Measurements from ENCODE around the gene OTOP1. TPM values are rescaled to one million over a fixed set of nuclear protein-coding genes. Genes with fewer than 3 reads are reported as not detected.
"Not testable (repeated sequence)": the region's sequence is repeated elsewhere in the genome, so short reads cannot be mapped to it uniquely, and the experiment has no call there.

Gene OTOP1
- total RNA-seq, 6 experiments from 2014 or later: not detected

DNA sequence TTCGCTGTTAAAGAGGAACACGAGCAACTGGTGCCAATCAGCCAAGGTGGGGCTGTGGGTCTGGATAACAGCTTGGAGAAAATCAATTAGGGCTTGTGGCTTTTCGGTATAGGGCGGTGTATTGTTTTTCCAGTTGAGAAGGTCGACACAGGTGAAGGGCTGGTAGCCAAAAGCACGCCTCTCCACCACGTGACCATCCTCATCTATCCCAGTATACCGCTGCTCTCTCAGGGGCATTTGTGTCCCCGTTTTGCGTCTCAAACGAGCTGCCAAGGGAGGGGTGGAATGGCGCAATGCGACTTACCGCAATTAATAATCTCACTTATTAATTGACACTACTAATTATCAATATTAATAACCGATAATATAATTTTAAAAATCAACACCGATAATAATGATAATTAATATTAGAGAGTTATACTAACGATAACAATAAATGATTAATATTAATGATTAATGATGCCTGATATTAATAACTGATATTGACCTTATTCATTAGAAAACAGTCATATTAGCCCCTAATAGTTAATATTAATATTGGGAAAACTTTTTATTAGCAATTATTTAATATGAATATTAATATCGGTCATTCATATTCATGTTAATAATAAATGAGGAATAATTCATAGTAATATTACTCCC, 62.1 kb downstream of the OTOP1 start:
- H3K27ac ChIP-seq; H3K36me3 ChIP-seq; H3K4me3 ChIP-seq; H3K9me3 ChIP-seq; ATAC-seq; intact Hi-C loops (cut with DNase I); DNase-seq; H3K4me1 ChIP-seq; H3K27me3 ChIP-seq: not testable (repeated sequence)
- 77% methylated on average over 18 of the region's 18 CpGs for WGBS (ENCODE audit: insufficient coverage, low coverage, low lambda C conversion rate, missing lambda C conversion rate)

DNA sequence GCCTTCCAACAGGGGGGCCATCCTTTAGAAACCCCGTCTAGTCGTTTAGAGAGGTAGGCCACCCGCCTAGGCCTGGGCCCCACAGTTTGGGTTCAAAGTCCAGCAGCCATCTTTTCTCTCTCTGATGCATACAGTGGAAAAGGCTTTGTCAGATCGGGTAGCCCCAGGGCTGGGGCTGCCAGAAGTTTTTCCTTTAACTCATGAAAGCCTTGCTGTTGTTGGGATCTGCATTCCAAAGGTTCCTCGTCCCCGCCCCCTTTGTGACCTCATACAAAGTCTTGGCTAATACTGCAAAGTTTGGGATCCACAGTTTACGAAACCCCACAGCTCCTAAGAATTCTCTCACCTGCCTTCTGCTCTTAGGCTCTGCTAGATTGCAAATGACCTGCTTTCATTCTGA, 64.5 kb downstream of the OTOP1 start:
- intact Hi-C loops (cut with DNase I); H3K27ac ChIP-seq; H3K4me1 ChIP-seq; H3K4me3 ChIP-seq; H3K27me3 ChIP-seq; H3K9me3 ChIP-seq; H3K36me3 ChIP-seq; DNase-seq; ATAC-seq: not testable (repeated sequence)
- 58% methylated on average over 6 of the region's 7 CpGs for WGBS (ENCODE audit: insufficient coverage, low coverage, low lambda C conversion rate, missing lambda C conversion rate)

DNA sequence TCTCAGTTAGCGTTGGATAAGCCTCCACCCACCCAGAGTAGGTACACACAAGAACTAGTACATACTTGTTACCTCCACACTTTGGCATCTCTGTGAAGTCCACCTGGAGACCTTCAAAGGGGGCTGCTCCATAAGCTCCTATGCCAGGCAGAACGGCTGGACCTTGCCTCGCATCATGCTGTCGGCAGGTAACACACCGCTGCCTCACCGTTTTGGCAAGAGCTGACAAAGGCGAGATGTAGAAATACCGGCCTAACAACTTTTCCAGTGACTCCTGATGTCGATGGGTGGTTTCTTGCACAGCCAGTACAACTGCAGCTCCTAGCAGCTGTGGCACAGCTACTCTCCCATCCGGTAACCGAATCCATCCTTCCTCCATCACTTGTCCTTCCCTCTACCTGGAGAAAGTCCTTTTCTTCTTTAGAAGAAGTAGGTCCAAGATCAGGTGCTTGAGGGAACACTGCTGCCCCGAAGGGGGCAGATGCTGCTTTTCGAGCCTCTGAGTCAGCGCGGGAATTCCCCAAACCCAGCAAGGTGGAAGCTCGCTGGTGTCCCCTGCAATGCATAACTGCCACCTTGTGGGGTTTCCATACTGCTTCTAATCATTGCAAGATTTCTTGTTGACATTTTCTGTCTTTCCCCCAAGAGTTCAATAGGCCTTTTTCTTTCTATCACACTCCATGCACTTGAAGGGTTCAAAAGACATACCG, 65.6 kb downstream of the OTOP1 start:
- H3K27ac ChIP-seq; intact Hi-C loops (cut with DNase I); DNase-seq; H3K4me3 ChIP-seq; H3K36me3 ChIP-seq; H3K4me1 ChIP-seq; H3K9me3 ChIP-seq; ATAC-seq; H3K27me3 ChIP-seq: not testable (repeated sequence)
- 62% methylated on average over 5 of the region's 17 CpGs for WGBS (ENCODE audit: insufficient coverage, low coverage, low lambda C conversion rate, missing lambda C conversion rate)

DNA sequence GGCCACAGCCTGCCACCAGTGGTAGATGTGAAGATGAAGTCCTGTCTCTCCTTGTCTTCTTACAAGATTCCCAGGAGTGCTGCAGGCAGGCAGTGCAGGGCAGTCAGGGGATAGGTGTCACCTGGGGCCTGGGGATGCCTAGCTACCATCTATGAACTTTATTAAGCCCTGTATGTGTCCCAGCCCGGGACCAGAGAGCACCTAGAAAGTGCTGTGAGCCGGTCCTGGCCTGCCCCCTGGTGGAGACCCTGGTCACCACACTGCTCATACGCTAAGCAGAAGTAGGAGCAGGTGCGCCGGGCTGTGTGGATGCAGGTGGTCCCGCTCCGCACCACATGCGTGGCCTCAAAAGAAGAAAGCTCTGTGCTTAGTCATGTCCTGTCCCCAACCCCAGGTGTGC, 81.1 kb downstream of the OTOP1 start:
- ATAC-seq; intact Hi-C loops (cut with DNase I): not testable (repeated sequence)

DNA sequence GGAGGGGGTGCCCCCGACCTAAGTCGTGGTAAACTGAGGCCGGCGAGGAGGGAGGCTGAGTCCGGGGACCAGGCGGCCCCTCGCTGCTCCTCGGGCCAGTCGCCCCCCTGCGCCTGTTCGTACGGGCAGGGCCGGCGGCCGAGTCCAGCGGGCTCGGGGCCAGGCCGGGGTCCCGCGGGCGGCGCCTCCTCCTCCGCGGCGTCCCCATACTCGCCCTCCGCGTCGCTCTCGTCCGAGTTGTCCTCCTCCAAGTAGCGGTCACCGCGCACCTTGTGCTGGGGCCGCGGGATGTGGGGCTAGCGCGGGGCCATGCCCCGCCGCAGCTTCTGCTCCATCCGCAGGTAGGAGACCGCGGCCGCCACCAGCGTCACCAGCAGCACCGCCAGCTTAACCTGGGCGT, 83.4 kb downstream of the OTOP1 start:
- H3K4me1 ChIP-seq; H3K4me3 ChIP-seq; H3K27me3 ChIP-seq; H3K27ac ChIP-seq; intact Hi-C loops (cut with DNase I); ATAC-seq; DNase-seq; H3K36me3 ChIP-seq; H3K9me3 ChIP-seq: not testable (repeated sequence)
- 7% methylated on average over 2 of the region's 47 CpGs for WGBS (ENCODE audit: insufficient coverage, low coverage, low lambda C conversion rate, missing lambda C conversion rate)

More for the DNA sequence above, 81.1 kb downstream of the OTOP1 start:
- TF ChIP-seq, protein P1, sequence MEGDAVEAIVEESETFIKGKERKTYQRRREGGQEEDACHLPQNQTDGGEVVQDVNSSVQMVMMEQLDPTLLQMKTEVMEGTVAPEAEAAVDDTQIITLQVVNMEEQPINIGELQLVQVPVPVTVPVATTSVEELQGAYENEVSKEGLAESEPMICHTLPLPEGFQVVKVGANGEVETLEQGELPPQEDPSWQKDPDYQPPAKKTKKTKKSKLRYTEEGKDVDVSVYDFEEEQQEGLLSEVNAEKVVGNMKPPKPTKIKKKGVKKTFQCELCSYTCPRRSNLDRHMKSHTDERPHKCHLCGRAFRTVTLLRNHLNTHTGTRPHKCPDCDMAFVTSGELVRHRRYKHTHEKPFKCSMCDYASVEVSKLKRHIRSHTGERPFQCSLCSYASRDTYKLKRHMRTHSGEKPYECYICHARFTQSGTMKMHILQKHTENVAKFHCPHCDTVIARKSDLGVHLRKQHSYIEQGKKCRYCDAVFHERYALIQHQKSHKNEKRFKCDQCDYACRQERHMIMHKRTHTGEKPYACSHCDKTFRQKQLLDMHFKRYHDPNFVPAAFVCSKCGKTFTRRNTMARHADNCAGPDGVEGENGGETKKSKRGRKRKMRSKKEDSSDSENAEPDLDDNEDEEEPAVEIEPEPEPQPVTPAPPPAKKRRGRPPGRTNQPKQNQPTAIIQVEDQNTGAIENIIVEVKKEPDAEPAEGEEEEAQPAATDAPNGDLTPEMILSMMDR (IDR thresholded peaks at IDR 0.05): peak; percentile 22 to 43 (median 36)
- not testable (repeated sequence) for H3K4me3 ChIP-seq, H3K27ac ChIP-seq, H3K9me3 ChIP-seq, H3K36me3 ChIP-seq, H3K27me3 ChIP-seq, H3K4me1 ChIP-seq
- no CpG with 5 or more reads among the region's 8 CpGs for WGBS (ENCODE audit: insufficient coverage, low coverage, low lambda C conversion rate, missing lambda C conversion rate)
- DNase-seq: peak in 1 of 3 donors; percentile 57

DNA sequence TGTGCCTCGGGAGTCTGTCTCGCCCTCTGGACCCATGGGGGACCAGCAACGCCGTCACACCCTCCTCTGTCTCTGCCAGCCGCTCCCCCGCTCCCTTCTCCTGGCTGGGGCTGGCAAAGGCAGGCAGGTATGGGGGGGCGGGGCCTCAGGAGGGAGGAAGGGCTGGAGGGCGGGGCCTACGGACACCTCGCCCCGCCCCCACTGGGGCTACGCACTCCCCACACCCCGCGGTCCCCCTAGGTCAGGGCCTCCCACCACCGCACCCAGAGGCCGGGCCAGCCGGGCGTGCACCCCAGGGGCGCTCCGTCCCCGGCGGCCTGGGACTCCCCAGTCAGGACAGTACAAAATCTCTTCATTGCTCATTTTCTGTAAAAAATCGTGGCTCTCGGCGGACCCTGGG, 84.0 kb downstream of the OTOP1 start:
- H3K4me3 ChIP-seq; H3K9me3 ChIP-seq; intact Hi-C loops (cut with DNase I); ATAC-seq; H3K4me1 ChIP-seq; H3K27me3 ChIP-seq; H3K27ac ChIP-seq; DNase-seq; H3K36me3 ChIP-seq: not testable (repeated sequence)
- WGBS (ENCODE audit: insufficient coverage, low coverage, low lambda C conversion rate, missing lambda C conversion rate): no CpG with 5 or more reads among the region's 25 CpGs

DNA sequence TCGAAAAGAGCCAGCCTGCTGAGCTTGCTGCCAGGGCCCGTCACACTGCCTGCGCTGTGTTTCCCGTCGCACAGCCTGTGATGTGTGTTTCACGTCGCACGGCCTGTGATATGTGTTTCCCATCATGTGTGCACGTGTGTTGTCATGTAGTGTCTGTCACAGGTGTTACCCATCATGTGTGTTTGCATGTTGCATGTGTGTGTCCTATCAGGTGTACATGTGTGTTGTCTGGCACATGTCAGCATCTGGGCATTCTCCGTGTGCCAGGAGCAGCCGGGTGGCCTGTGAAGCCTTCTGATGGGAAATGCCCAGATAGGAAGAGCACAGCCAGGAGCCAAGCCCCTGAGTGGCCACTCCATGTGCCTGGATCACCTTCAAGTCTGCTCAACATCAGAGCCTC, 85.5 kb downstream of the OTOP1 start:
- WGBS (ENCODE audit: insufficient coverage, low coverage, low lambda C conversion rate, missing lambda C conversion rate): 40% methylated on average over 1 of the region's 11 CpGs

More for the DNA sequence above, 85.5 kb downstream of the OTOP1 start:
- ATAC-seq; H3K36me3 ChIP-seq; H3K4me1 ChIP-seq; H3K9me3 ChIP-seq; DNase-seq; H3K27me3 ChIP-seq; H3K4me3 ChIP-seq; intact Hi-C loops (cut with DNase I); H3K27ac ChIP-seq: not testable (repeated sequence)

Other genes starting within 250 kb of the OTOP1 start
- 1 to 10 TPM; 4.8 to 7.6 (median 6.1) TPM for gene TMEM128, start 21.3 kb upstream of the OTOP1 start, total RNA-seq
- gene LYAR, start 63.2 kb upstream of the OTOP1 start, total RNA-seq: 1 to 10 TPM; 2.6 to 8.9 (median 5.2) TPM
- 1 to 10 TPM; 1.4 to 3.3 (median 2.5) TPM for gene ZBTB49, start 63.3 kb upstream of the OTOP1 start, total RNA-seq
- under 1 TPM in 2 of 6 experiments, not detected in 4; 0.22 to 0.29 TPM for gene NSG1, start 160.2 kb upstream of the OTOP1 start, total RNA-seq